Stimulated activated CD8-positive, alpha-beta memory T cell treated with anti-CD3 and anti-CD28 coated beads, Interleukin-12 subunit alpha, Interleukin-12 subunit beta, amount 100 ng/mL, for 1 hour (primary cell): ENCODE measurements around the gene KLHL42.
"Not testable (repeated sequence)": the region's sequence is repeated elsewhere in the genome, so short reads cannot be mapped to it uniquely, and the experiment has no call there.

Experiments used
- DNase-seq: peaks from one replicate; pipeline ENCODE4 v3.0.0-alpha.2; 2020; ENCODE audit warnings: low read depth

KLHL42 gene

GRCh38 chr12:27817766-27818165 lies 37.7 kb downstream of the KLHL42 start:
- DNase-seq: no peak

DNA sequence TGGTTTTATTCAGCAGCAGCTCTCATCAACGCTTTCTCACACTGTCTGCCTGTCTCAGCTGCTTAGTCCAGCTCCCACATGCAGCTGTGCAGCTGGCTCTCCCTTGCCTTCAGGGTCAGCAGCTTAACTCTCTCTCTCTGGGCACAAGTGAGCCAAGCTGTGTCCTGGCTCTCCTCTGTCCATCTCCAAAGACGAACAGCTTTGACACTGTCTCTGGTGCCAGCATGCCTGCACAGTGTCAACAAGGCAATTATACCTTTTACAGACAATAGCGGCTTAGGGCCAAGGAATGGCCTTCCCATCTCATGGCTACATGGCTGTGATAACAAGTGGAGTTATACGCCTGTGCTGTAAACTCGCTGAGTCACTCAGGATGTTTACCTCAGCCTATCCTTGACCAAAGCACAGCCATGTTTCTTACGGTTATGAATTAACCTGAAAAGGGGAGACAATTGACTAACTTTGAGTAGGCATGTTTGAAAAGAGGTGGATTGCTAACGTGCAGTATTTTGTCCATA lies 38.4 kb downstream of the KLHL42 start:
- no peak for DNase-seq

GRCh38 chr12:27820564-27820963 lies 40.5 kb downstream of the KLHL42 start:
- no peak for DNase-seq

GRCh38 chr12:27821259-27821973 lies 41.4 kb downstream of the KLHL42 start:
- DNase-seq: no peak

- peak; percentile 37 for DNase-seq
Observed at GRCh38 chr12:27822076-27822712, 42.2 kb downstream of the KLHL42 start.

- no peak for DNase-seq
Observed at GRCh38 chr12:27823038-27823437, 43.0 kb downstream of the KLHL42 start.

- no peak for DNase-seq
Observed at GRCh38 chr12:27824126-27824842, 44.3 kb downstream of the KLHL42 start.

- no peak for DNase-seq
Observed at GRCh38 chr12:27826076-27826475, 46.0 kb downstream of the KLHL42 start.

- DNase-seq: no peak
Observed at GRCh38 chr12:27828196-27828595, 48.2 kb downstream of the KLHL42 start.

GRCh38 chr12:27838543-27839185 lies 58.6 kb downstream of the KLHL42 start:
- no peak for DNase-seq

GRCh38 chr12:27840229-27840999 lies 60.4 kb downstream of the KLHL42 start:
- no peak for DNase-seq

DNA sequence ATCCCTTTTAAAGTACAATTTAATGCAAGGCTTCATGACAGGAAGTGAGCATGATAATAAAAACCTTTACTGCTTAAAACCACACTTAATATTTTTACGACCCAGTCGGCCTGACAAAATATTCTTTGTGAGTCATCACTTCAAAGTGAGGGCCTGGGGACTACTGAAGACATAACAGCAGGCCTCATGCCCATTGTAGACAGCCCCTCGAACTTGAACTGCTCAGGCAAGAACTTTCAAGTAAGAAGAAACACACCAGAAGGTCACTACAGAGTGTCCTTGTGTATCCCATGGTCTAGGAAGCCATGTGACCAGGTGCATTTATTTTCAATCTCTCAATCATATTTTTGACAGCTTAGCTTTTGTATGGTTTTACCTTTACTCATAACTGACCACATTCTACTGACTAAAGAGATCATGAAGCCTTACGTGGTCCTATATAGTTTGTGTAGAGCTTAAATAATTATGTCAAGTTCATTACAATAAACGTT lies 61.4 kb downstream of the KLHL42 start:
- no peak for DNase-seq

DNA sequence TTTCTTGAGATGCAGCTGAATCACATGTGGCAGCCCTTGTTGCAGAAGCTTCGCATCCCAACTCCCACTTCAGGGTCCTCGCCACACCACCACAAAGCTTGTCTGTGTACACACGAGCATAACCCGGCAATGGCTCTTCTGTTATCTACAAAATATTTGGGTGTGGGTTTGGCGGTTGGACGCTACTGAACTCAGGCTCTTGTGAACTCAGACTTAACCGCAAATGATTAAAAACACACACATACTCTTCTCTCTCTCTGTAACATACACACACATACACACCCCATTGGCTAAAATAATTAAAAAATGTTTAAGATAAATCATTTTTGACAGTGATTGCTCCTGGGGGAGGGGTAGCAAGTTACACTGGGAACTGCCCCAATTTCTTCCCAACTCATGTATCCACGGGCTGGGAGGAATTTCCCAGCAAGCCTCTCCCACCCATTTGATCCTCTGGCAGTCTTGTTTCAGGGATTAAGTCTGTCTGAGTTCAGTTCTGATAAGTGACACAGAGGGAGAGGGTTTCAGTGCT lies 63.7 kb downstream of the KLHL42 start:
- no peak for DNase-seq

GRCh38 chr12:27844366-27845090 lies 64.5 kb downstream of the KLHL42 start:
- no peak for DNase-seq

DNA sequence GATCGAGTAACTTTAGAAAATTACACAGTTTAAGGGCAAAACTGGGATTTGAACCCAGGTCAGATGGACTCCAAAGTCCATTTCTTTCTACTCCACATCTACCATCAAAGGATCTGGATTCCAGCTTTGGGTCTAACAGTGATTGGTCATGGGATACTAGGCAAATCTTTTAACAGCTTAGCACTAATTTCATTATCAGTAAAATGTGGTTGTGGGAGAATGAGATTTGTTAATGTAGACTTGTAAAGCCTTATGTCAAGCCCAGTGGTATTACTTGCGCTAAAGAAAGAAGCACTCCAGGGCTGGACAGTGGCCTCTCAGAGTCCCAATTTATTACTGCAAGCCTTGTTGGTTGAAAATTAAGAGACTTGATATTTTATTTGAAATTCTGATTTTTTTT lies 65.2 kb downstream of the KLHL42 start:
- no peak for DNase-seq

- DNase-seq: not testable (repeated sequence)
Observed at GRCh38 chr12:27845706-27846105, 65.7 kb downstream of the KLHL42 start.

DNA sequence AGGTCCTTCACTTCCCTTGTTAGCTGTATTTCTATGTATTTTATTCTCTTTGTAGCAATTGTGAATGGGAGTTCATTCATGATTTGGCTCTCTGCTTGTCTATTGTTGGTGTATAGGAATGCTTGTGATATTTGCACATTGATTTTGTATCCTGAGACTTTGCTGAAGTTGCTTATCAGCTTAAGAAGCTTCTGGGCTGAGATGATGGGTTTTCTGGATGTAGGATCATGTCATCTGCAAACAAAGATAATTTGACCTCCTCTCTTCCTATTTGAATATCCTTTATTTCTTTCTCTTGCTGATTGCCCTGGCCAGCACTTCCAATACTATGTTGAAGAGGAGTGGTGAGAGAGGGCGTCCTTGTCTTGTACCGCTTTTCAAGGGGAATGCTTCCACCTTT lies 67.3 kb downstream of the KLHL42 start:
- not testable (repeated sequence) for DNase-seq

DNA sequence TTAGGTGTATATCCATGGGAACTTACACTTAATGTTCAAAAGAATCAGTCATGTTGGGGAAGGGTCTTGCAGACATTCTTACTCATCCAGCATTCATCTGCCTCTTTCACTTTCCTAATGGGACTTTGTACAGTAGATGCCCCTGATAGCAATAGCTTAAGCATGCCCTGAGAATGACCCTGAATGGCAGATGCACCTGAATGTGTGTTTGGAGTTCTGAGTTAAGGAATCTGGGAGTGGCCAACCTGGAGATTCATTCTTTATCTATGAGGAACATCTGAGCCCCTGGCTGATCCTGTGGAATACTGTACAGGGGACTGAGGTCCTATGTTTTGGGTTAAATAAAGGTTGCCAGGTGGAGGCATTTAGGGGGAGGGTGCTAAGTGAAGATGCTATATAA lies 71.3 kb downstream of the KLHL42 start:
- no peak for DNase-seq

- DNase-seq: no peak
Observed at GRCh38 chr12:27852117-27852516, 72.1 kb downstream of the KLHL42 start.
